ENCODE data around the gene IQGAP2. TPM values are rescaled to one million over a fixed set of nuclear protein-coding genes. Genes with fewer than 3 reads are reported as not detected.

Gene IQGAP2
- total and polyA plus RNA-seq, 2 of the 8 experiments (the other 6 are each of a cell fraction or from before 2014, with no cell fraction given) = 19.7 to 66.0 TPM

- TF ChIP-seq HDAC2 (IDR thresholded peaks at IDR 0.05; ENCODE audit: borderline replicate concordance in 1 of 2, low read depth in 2 of 2, low read length in 2 of 2) = no peak
Measured at GRCh38 chr5:76695346-76695745, 292.3 kb downstream of the IQGAP2 start (continued).

Measured in H1 (cell line).